Gastroesophageal sphincter (tissue), 4 donors: ENCODE results near the gene TRMT61A. TPM values are rescaled to one million over a fixed set of nuclear protein-coding genes. Genes with fewer than 3 reads are reported as not detected.

Source experiments
- ATAC-seq: fragments of 150-250 bp; one replicate; pipeline ENCODE4 v1.9.1; 2016; ENCODE audit warnings: mild to moderate bottlenecking, moderate library complexity
- H3K27ac ChIP-seq, 4 donors: fragments of 200-600 bp; sonication (generic) in 3 of 4; 1 replicate in 3 of 4; 2 replicates in 1 of 4; pipeline ENCODE4 v1.5.1; 2016 to 2019
- H3K27me3 ChIP-seq: fragments of 200-600 bp; sonication (generic); one replicate; pipeline ENCODE4 v1.5.1; 2019
- H3K36me3 ChIP-seq, 2 donors: fragments of 200-600 bp; sonication (generic); one replicate each; pipeline ENCODE4 v1.5.1; 2019; ENCODE audit warnings: control low read depth in 1 of 2
- H3K4me1 ChIP-seq, 3 donors: fragments of 200-600 bp; sonication (generic); 1 replicate in 2 of 3; 2 replicates in 1 of 3; pipeline ENCODE4 v1.5.1; 2016 to 2019; ENCODE audit warnings: control low read depth in 2 of 3
- H3K4me3 ChIP-seq, 2 donors: fragments of 200-600 bp; sonication (generic); one replicate each; pipeline ENCODE4 v1.5.1; 2019; ENCODE audit warnings: mild to moderate bottlenecking in 1 of 2, moderate library complexity in 1 of 2
- H3K9me3 ChIP-seq, 3 donors: fragments of 200-600 bp; sonication (generic); one replicate each; pipeline ENCODE4 v1.5.1; 2017 to 2019; ENCODE audit warnings: control low read depth in 2 of 3
- EP300 ChIP-seq: sonication (generic); formaldehyde crosslinking; IDR thresholded peaks from one replicate; pipeline ENCODE4 v1.6.1; 2017; ENCODE audit warnings: antibody characterized with exemption, mild to moderate bottlenecking
- POLR2A ChIP-seq, 2 donors: fragments of 450-650 bp; IDR thresholded peaks; one replicate each; pipeline ENCODE4 v1.6.1; 2017; ENCODE audit warnings: antibody characterized with exemption in 2 of 2, mild to moderate bottlenecking in 2 of 2, moderate library complexity in 1 of 2
- POLR2AphosphoS5 ChIP-seq: sonication (generic); formaldehyde crosslinking; IDR thresholded peaks from one replicate; pipeline ENCODE4 v1.6.1; 2017; ENCODE audit warnings: antibody characterized with exemption
- WGBS, 2 donors: methylation state at CpG; one replicate each; pipeline ENCODE4 v1.1.5; 2018; ENCODE audit warnings: low coverage in 1 of 2; 5-methylcytosine and 5-hydroxymethylcytosine counted together
- total RNA-seq, 4 donors: library from RNA; depleted of rRNA; stranded (reverse); fragments of >200 nt; gene quantifications; one replicate each; pipeline ENCODE4 v1.1.0, GENCODE V29; 2016
- TF ChIP-seq, protein P1 (sequence below), 4 experiments: fragments of 200-600 bp in 2 of 4; fragments of 450-650 bp in 2 of 4; sonication (generic) in 1 of 4; IDR thresholded peaks; one replicate each; pipeline ENCODE4 v1.5.1; 2017 to 2019; ENCODE audit warnings: antibody characterized with exemption in 4 of 4, mild to moderate bottlenecking in 2 of 4, moderate library complexity in 2 of 4

Gene TRMT61A
- 10 to 100 TPM; 22.5 to 45.2 (median 30.9) TPM for total RNA-seq

DNA sequence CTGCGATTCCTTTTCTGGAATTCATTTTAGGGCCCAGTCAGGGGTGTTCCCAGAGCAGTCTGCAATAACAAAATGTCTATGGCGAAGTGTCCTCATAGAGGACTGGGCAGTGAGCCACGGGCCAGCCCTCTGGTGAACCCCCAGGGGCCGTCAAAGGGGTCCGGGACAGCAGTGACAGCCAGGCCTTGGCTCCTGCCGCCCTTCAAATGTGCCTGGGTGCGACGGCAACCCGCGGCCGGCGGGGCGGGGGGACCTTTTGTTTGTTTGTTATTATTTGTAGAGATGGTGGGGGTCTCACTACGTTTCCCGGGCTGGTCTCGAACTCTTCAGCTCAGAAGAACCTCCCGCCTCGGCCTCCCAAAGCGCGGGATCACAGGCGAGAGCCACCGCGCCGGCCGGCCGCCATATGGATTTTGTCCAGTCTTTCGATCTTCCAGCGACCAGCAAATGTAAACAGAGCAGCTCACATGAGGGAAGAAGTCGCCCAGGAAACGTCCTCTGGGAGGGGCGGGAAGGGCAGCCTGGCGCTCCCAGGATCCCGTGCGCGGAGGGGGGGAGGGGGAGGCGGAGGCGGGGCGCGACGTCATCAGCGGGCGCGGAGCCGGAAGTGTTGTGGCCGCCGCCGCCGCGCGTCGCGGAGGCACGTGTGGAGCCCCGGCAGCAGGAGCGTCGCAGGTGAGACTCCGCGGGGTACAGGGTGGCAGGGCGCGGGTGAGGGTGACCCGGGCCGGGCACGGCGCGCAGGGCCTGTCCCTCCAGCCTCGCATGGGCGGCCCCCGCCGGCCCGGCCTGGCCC, at the start of gene TRMT61A:
Gene TRMT61A (plus strand): TSS at position 610 of the 796 bp plus-strand sequence. CDS start 783 bp downstream, outside the sequence.
- H3K4me1 ChIP-seq = peaks cover 2 to 87% (median 48%) of the 10 kb centered on the region in 3 donors
- H3K36me3 ChIP-seq = peaks cover 0 to 36% of the 10 kb centered on the region in 2 donors
- H3K27ac ChIP-seq = peak within 1 kb of the TSS; percentile 68 to 92 (median 90)
- no peaks in the 10 kb centered on the region for H3K27me3 ChIP-seq
- TF ChIP-seq EP300 (no peak), POLR2A (IDR thresholded peaks at IDR 0.05) (peak; percentile 57 to 62), POLR2AphosphoS5 (peak; percentile 67)
- TF ChIP-seq, protein P1, sequence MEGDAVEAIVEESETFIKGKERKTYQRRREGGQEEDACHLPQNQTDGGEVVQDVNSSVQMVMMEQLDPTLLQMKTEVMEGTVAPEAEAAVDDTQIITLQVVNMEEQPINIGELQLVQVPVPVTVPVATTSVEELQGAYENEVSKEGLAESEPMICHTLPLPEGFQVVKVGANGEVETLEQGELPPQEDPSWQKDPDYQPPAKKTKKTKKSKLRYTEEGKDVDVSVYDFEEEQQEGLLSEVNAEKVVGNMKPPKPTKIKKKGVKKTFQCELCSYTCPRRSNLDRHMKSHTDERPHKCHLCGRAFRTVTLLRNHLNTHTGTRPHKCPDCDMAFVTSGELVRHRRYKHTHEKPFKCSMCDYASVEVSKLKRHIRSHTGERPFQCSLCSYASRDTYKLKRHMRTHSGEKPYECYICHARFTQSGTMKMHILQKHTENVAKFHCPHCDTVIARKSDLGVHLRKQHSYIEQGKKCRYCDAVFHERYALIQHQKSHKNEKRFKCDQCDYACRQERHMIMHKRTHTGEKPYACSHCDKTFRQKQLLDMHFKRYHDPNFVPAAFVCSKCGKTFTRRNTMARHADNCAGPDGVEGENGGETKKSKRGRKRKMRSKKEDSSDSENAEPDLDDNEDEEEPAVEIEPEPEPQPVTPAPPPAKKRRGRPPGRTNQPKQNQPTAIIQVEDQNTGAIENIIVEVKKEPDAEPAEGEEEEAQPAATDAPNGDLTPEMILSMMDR (IDR thresholded peaks at IDR 0.05) = peak in 1 of 4 experiments; percentile 11
- H3K4me3 ChIP-seq = peak within 1 kb of the TSS; percentile 67 to 97
- 60% methylated on average over 1 of the region's 70 CpGs; no CpG with 5 or more reads in 1 of the 2 donors for WGBS, 2 donors
- H3K9me3 ChIP-seq = no peaks in the 10 kb centered on the region
- peak; percentile 88 for ATAC-seq

DNA sequence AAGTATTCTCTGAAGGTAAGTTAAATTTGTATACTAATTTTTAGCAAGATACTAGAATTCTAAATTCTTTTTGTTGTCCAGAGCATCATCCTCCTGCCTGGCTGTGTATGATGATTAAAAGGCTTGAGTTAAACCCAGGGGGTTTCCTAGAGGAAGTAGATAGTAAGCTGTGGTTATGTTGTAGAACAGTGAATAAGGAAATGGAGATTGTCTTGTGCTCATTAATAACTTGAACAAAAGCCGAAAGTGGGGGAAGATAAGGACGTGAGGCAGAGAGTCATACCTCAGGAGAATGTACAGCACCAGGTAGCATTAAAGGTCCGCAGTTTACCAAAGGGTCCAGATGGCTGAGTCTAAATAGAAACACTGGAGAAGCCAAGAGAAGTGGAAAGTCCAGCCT, 48.4 kb upstream of the TRMT61A start:
- Histone ChIP-seq H3K36me3 (peaks cover 0 to 93% of the 10 kb centered on the region in 2 donors), H3K27ac (no peak overlapping the region), H3K4me1 (peaks cover 0 to 14% (median 0%) of the 10 kb centered on the region in 3 donors), H3K9me3 (no peaks in the 10 kb centered on the region), H3K27me3 (no peaks in the 10 kb centered on the region), H3K4me3 (no peak overlapping the region)
- no peak for ATAC-seq
- TF ChIP-seq, protein P1 (IDR thresholded peaks at IDR 0.05) = no peak
- TF ChIP-seq POLR2AphosphoS5 (no peak), EP300 (no peak), POLR2A (IDR thresholded peaks at IDR 0.05) (no peak)
- 72 to 88% methylated on average over 2 to 3 of the region's 3 CpGs for WGBS, 2 donors

DNA sequence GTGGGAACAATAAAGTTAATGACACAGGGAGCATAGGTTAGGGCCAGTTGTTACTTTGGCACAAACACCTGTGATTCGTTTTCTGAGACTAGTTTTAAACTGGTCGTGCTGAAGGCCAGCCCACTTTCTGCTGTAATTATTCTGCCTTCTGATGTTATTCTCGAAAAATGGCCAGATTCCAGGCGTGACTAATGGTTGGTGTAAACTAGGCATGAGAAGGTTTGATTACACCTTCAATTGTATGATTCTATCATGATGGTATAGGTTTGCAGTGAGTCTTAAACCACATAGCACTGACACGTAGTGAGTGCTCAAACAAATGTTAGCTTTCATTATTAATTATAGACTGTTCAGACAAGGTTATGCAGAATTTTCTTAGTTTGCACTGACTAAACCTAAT, 45.4 kb upstream of the TRMT61A start:
- no peaks in the 10 kb centered on the region for H3K9me3 ChIP-seq
- H3K4me1 ChIP-seq = peaks cover 0 to 14% (median 0%) of the 10 kb centered on the region in 3 donors
- H3K4me3 ChIP-seq = no peak overlapping the region
- H3K27me3 ChIP-seq = no peaks in the 10 kb centered on the region
- no peak for ATAC-seq
- H3K36me3 ChIP-seq = peaks cover 0 to 86% of the 10 kb centered on the region in 2 donors
- 23 to 76% methylated on average over 3 to 5 of the region's 5 CpGs for WGBS, 2 donors
- TF ChIP-seq EP300 (no peak), POLR2AphosphoS5 (peak; percentile 29), POLR2A (IDR thresholded peaks at IDR 0.05) (no peak)
- TF ChIP-seq, protein P1 (IDR thresholded peaks at IDR 0.05) = no peak
- H3K27ac ChIP-seq = peak overlapping the region in 1 of 4 donors; percentile 48

DNA sequence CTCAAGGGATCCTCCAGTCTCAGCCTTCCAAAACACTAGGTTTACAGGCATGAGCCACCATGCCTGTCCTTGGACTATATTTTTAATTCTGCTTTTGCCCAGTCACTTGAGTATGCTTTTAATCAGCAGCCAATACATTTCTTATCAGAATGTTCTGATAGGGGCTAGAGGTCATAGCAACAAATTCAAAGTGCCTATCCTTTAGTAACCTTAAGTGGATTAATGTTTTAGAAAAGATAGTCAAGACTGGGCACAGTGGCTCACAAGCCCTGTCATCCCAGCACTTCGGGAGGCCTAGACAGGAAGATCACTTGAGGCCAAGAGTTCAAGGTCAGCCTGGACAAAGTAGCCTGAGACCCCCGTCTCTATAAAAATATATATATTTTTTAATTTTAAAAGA, 43.5 kb upstream of the TRMT61A start:
- Histone ChIP-seq H3K27ac (no peak overlapping the region), H3K9me3 (no peaks in the 10 kb centered on the region), H3K27me3 (no peaks in the 10 kb centered on the region), H3K4me3 (no peak overlapping the region), H3K36me3 (peaks cover 0 to 86% of the 10 kb centered on the region in 2 donors), H3K4me1 (peaks cover 0 to 14% (median 0%) of the 10 kb centered on the region in 3 donors)
- TF ChIP-seq POLR2A (IDR thresholded peaks at IDR 0.05) (no peak), EP300 (no peak), POLR2AphosphoS5 (no peak)
- TF ChIP-seq, protein P1 (IDR thresholded peaks at IDR 0.05) = no peak
- 90 to 100% methylated on average over 1 to 2 of the region's 2 CpGs for WGBS, 2 donors
- ATAC-seq = no peak
